NCI-H187 treated with DMSO at 0.1 percent for 48 hours (cell line): ENCODE results near the gene SUN1.

Source experiments
- DNase-seq: peaks from one replicate; lab custom pipeline; 2025; lab: John Stamatoyannopoulos, UW

Gene SUN1

DNA sequence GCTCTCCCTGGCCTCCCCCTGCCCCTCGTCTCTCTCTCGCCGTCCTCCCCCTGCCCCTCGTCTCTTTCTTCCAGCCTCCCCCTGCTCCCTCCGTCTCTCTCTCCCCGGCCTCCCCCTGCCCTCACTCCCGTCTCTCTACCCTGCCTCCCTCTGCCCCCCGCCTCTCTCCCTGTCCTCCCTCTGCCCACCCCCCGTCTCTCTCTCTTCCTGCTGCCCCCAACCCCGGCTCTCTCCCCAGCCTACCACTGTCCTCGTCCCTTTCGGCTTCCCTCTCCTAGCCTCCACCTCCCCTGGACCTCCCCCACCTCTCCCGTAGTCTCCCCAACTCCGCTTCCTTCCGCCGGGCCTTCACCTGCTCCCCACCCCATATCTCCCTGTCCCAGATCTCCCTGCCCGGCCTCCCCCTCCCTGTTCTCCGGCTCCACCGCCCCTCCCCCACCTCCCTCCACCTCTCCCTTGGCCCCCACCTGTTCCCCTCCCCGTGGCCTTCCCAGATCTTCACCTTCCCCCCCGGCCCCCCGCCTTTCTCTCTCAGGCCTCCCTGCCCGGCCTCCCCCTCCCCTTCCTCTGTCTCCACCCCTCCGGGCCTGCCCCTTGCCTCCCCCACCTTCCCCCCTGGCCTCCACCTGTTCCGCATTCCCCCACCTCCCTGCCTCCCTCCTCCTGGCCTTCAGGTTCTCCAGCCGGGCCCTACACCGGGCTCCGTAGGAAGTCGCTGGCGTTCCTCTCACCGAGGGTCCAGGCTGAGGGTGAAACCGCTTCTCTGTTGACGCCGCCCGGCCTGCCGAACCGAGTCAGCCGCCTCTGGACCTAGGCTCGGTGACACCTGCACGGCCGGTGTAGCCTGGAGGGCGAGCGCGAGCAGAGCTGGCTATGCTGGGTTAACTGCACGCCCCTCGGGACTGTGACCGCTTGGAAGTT lies 45.3 kb downstream of the SUN1 start:
- no peak for DNase-seq

DNA sequence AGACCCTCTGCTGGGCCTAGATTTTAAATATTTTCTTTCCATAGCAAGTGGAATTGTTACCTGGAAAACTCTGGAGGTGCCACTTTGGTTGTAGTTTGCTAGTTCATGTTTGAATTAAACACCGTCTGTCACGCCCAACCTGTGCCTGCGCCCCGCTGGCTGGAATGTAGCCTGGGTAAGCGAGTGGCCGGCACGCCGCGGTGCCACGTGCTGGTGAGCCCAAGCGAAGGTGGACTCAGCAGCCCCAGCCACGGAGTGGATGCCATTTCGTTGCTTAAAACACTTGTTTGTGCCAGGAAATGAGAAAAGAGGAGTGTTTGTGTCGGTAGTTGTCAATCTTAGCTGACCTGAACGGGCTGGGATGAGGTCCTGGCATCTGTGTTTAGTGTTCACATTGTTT lies 46.8 kb downstream of the SUN1 start:
- DNase-seq: no peak

DNA sequence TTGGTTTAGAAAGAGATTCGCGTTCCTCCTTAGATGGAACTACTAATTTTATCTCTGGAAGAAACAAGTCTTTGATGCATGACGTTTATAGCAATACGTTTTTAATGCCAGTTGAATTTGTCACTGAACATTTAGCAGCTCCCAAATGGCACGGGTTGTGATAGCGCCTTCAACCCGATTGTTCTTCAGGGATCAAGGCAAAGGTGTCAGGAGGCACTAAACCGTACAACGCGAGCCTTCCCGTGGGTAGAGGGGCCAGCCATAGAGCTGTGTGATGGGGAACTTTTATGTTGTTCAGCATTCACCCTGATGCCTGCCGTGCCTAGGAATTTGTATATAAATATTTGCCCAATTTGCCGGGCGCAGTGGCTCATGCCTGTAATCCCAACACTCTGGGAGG lies 47.4 kb downstream of the SUN1 start:
- no peak for DNase-seq

DNA sequence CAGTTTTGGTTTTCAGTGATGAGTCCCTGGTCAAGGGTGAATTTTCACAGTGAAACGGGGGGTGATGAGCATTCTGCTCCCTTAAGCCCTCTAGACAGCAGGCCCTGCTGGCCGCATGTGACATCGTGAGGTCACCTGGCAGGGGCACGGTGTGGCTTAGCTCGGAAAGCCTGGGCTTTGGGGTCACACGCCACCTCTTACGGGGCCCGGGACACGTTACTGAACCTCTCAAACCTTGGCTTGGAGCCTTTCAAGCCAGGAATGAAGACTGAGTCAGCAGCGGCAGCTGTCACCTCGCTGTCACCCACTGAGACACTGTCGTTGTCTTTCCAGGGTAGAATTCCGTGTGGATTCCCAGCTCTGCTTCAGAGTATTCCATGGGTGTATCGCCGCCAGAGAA lies 48.2 kb downstream of the SUN1 start:
- no peak for DNase-seq

DNA sequence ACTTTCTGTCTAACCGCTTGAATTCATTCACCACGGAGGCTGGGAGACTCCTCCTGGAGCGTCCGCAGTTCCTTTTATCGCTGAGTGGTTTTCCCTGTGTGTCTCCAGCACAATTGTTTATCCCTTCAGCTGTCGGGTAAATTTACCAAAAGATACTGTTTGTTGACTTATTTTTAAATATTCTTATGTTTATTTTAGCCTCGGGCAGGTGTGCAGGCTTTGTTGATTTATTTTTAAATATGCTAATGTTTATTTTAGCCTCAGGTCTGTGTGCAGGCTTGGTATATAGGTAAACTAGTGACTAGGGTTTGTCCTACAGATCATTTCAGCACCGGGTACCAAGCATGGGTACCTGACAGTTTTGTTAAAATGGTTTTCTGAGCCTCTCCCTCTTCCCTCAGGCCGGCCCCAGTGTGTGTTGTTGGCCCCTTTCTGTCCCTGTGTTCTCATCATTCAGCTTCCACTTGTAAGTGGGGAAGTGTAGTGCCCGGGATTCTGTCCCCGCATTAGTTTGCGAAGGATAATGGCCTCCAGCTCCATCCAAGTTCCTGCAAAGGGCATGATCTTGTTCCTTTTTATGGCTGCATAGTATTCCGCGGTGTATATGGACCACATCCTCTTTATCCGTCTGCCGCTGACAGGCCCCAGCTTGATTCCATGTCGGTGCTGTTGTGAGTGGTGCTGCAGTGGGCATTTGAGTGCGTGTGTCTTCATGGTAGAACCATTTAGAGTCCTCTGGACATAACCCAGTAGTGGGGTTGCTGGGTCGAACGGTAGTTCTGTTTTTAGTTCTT lies 49.4 kb downstream of the SUN1 start:
- no peak for DNase-seq

DNA sequence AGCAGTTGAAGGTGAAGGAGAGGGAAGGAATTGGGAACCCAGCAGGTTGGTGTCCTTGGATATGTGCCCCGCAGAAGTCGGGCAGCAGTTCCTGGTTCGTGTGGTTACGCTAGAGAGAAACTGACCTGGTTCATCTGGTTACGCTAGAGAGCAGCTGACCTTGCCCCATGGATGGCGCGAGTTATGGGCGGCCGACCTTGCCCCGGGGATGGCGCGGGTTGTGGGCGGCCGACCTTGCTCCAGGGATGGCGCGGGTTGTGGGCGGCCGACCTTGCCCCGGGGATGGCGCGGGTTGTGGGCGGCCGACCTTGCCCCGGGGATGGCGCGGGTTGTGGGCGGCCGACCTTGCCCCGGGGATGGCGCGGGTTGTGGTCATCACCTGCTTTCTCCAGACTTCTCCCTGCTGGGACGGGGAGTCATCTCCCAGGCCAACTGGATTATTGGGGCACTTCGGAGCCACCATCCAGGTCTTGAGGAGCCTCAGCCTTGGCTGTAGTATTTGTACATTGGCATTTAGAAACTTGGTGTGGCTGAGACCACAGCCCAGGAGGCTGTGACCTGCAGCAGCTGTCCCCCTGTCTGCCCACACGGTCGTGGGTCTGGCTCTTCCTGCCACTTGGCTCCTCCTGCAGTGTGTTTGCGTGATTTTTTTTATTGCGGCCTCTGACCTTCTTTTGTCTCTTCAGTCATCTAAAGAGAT lies 50.2 kb downstream of the SUN1 start:
- no peak for DNase-seq

GRCh38 chr7:883055-884021 lies 51.1 kb downstream of the SUN1 start:
- no peak for DNase-seq

DNA sequence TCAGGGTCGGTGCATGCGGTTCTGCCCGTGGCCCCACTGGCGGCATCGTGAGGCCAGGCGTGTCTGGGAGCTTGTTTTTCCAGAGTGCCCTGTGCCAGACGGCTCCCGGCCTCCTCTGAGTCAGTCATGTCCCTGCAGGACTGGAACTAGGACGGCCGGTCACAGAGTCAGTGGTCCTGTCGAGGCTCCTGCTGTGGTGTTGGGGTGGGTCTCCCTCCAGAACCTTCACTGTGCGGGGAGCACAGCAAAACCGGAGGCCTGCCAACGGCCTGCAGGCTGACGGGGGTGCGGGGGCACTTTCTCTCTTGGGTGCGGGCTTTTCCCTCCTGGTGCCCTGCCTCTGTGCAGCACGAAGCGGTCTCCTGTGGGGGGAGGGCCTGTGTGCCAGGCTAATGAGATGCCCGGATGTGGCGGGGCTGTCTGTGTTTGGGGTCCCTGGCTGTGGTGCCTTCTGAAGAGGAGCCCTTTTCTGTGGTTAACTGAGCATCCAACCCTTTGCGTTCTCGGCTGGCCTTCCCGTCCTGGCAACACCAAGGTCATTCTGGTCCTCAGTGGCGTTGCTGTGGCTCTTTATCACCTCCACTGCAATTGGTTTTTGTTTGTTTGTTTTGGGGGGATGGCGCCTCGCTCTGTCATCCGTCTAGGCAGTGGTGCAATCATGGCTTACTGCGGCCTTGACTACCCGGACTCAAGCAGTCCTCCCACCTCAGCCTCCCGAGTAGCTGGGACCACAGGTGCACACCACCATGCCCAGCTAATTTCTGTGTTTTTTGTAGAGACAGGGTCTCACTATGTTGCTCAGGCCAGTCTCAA lies 52.1 kb downstream of the SUN1 start:
- no peak for DNase-seq

GRCh38 chr7:885261-885892 lies 53.1 kb downstream of the SUN1 start:
- no peak for DNase-seq

DNA sequence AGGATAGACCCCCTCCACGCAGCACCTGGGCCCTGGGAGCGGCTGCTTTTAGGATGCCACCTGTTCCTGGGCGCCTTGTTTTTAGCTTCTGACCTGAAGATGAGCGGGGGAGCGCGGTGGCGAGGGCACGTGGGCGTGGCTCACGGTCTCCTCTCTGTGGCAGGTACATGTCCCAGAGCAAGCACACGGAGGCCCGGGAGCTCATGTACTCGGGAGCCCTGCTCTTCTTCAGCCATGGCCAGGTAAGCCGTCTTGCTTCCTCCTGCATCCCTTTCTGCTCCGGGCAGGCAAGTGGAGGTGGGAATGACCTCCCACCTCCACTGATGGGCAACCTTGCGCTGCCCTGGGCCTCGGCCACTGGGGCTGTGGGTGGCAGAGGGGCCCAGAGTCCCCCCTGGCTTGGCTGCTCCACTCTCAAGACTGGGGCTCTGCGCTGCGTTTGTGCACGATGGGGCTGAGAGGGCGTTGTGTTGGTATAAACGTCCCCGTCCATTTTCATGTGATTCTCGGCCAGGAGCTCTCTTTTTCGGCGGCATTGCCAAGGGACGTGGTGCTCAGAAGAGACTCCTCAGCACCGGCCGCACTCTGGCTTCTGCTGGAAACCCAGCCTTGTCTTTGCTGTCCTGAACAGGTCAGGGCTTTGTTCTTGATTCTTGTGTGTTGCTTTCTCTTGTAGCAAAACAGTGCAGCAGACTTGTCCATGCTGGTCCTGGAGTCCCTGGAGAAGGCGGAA lies 53.8 kb downstream of the SUN1 start:
- no peak for DNase-seq

DNA sequence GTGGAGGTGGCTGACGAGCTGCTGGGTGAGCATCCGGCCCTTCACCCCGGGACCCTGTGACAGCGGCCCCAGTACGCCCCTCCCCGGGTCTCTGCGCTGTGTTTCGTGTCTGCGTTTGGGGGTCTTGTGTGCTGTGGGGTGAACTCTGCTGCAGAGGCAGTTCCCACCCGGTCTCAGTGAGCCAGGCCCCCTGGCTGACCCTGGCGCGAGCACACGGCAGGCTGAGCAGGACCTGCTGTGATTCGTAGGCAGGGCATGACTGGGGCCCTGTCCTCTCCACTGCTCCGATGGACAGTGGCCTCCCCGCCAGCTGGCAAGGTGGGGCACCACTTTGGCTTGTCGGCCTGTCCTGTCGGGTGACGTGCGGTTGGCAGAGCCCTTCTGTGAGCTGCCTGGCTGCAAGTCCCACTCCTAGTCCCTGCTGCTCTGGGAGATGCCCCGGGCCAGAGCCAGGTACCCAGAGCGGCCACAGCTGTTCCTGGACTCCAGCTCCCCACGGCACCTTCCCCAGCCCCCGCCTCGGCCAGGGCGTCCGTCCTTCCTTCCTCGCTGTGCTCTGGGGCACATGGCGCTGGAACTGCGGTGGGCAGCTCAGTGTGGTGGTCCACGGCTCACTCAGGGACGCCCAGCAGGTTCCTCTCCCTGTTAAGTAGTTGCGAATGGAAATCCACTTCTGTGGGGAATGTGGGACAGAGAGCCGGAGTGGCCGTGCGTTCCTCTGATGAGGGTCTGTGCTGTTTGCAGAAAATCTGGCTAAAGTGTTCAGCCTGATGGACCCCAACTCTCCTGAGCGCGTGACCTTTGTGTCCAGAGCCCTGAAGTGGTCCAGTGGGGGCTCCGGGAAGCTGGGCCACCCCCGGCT lies 54.6 kb downstream of the SUN1 start:
- DNase-seq: no peak

GRCh38 chr7:887488-887820 lies 55.2 kb downstream of the SUN1 start:
- DNase-seq: no peak

GRCh38 chr7:888081-889024 lies 56.1 kb downstream of the SUN1 start:
- DNase-seq: no peak

GRCh38 chr7:889025-889390 lies 56.7 kb downstream of the SUN1 start:
- DNase-seq: no peak

DNA sequence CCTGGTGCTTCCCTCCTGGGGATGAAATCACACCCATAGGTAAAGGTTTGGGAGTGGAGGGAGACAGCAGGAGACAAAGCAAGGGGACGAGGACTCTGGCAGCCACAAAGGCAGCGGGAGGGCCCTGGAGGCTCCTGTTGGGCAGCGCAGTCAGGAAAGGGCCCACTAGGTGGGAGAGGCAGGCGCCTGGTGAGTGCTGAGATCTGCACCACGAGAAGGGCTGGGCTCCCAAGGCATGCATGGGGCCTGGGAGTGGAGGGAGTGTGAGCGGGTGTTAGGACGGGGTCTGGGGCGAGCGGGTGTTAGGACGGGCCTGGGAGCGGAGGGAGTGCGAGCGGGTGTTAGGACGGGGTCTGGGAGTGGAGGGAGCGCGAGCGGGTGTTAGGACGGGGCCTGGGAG lies 57.1 kb downstream of the SUN1 start:
- no peak for DNase-seq

DNA sequence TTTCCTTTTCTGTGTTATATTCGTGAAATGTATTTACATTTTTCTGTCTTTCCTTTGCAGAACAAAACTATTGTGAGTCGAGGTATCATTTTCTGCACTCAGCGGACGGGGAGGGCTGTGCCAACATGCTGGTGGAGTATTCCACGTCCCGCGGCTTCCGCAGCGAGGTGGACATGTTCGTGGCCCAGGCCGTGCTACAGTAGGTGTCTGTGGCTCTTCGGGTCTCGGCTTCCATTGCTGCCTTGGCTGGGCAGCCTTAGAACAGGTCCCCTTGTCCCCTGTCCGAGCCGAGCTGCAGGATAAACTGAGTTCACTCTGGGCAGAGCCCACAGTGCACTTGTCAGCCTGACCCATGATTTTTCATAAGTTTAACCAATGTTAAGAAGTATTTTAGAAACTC lies 58.6 kb downstream of the SUN1 start:
- DNase-seq: no peak

GRCh38 chr7:891291-891690 lies 59.0 kb downstream of the SUN1 start:
- DNase-seq: no peak

- DNase-seq: no peak
Observed at GRCh38 chr7:891805-892204, 59.5 kb downstream of the SUN1 start.
